Dendritic cell treated with granulocyte-macrophage colony-stimulating factor and Interleukin-4, amounts not matched to agents 40 ng/mL and 50 ng/mL, for 4 days (primary cell): ENCODE results near the gene TRABD2B.

ENCODE experiments used
- H3K27ac Mint-ChIP-seq: one replicate; pipeline ENCODE4 v1.8.0; 2022; ENCODE audit warnings: mild to moderate bottlenecking, mixed read lengths
- H3K27me3 Mint-ChIP-seq: one replicate; pipeline ENCODE4 v1.8.0; 2022; ENCODE audit warnings: mild to moderate bottlenecking, mixed read lengths
- H3K36me3 Mint-ChIP-seq: one replicate; pipeline ENCODE4 v1.8.0; 2022; ENCODE audit warnings: low read depth, mixed read lengths
- H3K4me1 Mint-ChIP-seq: one replicate; pipeline ENCODE4 v1.8.0; 2022; ENCODE audit warnings: low read depth, mixed read lengths
- H3K4me3 Mint-ChIP-seq: one replicate; pipeline ENCODE4 v1.8.0; 2022; ENCODE audit warnings: mild to moderate bottlenecking, moderate library complexity, mixed read lengths
- H3K9me3 Mint-ChIP-seq: one replicate; pipeline ENCODE4 v1.8.0; 2022; ENCODE audit warnings: mixed read lengths
- intact Hi-C: fragments of 100-400 bp; cut with micrococcal nuclease; formaldehyde crosslinking; loops from one replicate; pipeline ENCODE4 v1.15.0; 2022

The TRABD2B gene

GRCh38 chr1:47792779-47793178 lies 204.4 kb downstream of the TRABD2B start:
- intact Hi-C loops = no loop called here
- Mint-ChIP-seq H3K4me3 (no peak overlapping the region), H3K4me1 (no peaks in the 10 kb centered on the region)

GRCh38 chr1:47791879-47792608 lies 205.1 kb downstream of the TRABD2B start:
- H3K36me3 Mint-ChIP-seq = no peaks in the 10 kb centered on the region
- no peak overlapping the region for H3K4me3 Mint-ChIP-seq
- H3K4me1 Mint-ChIP-seq = no peaks in the 10 kb centered on the region

More at GRCh38 chr1:47792779-47793178, 204.4 kb downstream of the TRABD2B start:
- no peaks in the 10 kb centered on the region for H3K9me3 Mint-ChIP-seq
- H3K36me3 Mint-ChIP-seq = no peaks in the 10 kb centered on the region
- peaks cover 2% of the 10 kb centered on the region for H3K27me3 Mint-ChIP-seq
- no peak overlapping the region for H3K27ac Mint-ChIP-seq

GRCh38 chr1:47788761-47789160 lies 208.4 kb downstream of the TRABD2B start:
- no peaks in the 10 kb centered on the region for H3K36me3 Mint-ChIP-seq
- H3K9me3 Mint-ChIP-seq = no peaks in the 10 kb centered on the region
- H3K4me3 Mint-ChIP-seq = no peak overlapping the region
- intact Hi-C loops = no loop called here
- H3K27me3 Mint-ChIP-seq = peaks cover 5% of the 10 kb centered on the region
- no peak overlapping the region for H3K27ac Mint-ChIP-seq
- no peaks in the 10 kb centered on the region for H3K4me1 Mint-ChIP-seq

More at GRCh38 chr1:47791879-47792608, 205.1 kb downstream of the TRABD2B start:
- H3K27me3 Mint-ChIP-seq = peaks cover 2% of the 10 kb centered on the region
- no peak overlapping the region for H3K27ac Mint-ChIP-seq
- intact Hi-C loops = no loop called here
- H3K9me3 Mint-ChIP-seq = no peaks in the 10 kb centered on the region

- Mint-ChIP-seq H3K27me3 (peaks cover 5% of the 10 kb centered on the region), H3K9me3 (no peaks in the 10 kb centered on the region), H3K4me3 (no peak overlapping the region), H3K27ac (no peak overlapping the region), H3K36me3 (no peaks in the 10 kb centered on the region), H3K4me1 (no peaks in the 10 kb centered on the region)
- intact Hi-C loops = no loop called here
These were observed 209.6 kb downstream of the TRABD2B start for GRCh38 chr1:47787560-47787959.

GRCh38 chr1:47786316-47786715 lies 210.9 kb downstream of the TRABD2B start:
- no peaks in the 10 kb centered on the region for H3K9me3 Mint-ChIP-seq
- H3K27ac Mint-ChIP-seq = no peak overlapping the region
- peaks cover 7% of the 10 kb centered on the region for H3K27me3 Mint-ChIP-seq
- H3K4me3 Mint-ChIP-seq = no peak overlapping the region
- no peaks in the 10 kb centered on the region for H3K36me3 Mint-ChIP-seq
- intact Hi-C loops = no loop called here
- no peaks in the 10 kb centered on the region for H3K4me1 Mint-ChIP-seq

GRCh38 chr1:47785561-47786271 lies 211.5 kb downstream of the TRABD2B start:
- Mint-ChIP-seq H3K9me3 (no peaks in the 10 kb centered on the region), H3K27me3 (peaks cover 7% of the 10 kb centered on the region), H3K4me1 (no peaks in the 10 kb centered on the region), H3K4me3 (no peak overlapping the region), H3K36me3 (no peaks in the 10 kb centered on the region), H3K27ac (no peak overlapping the region)
- intact Hi-C loops = no loop called here

- Mint-ChIP-seq H3K36me3 (no peaks in the 10 kb centered on the region), H3K27ac (no peak overlapping the region), H3K4me1 (no peaks in the 10 kb centered on the region), H3K4me3 (no peak overlapping the region), H3K9me3 (no peaks in the 10 kb centered on the region), H3K27me3 (peaks cover 7% of the 10 kb centered on the region)
- intact Hi-C loops = no loop called here
These were observed 212.1 kb downstream of the TRABD2B start for GRCh38 chr1:47785118-47785517.

- H3K36me3 Mint-ChIP-seq = no peaks in the 10 kb centered on the region
- H3K4me1 Mint-ChIP-seq = no peaks in the 10 kb centered on the region
- no peak overlapping the region for H3K27ac Mint-ChIP-seq
- no peak overlapping the region for H3K4me3 Mint-ChIP-seq
- intact Hi-C loops = no loop called here
- H3K9me3 Mint-ChIP-seq = no peaks in the 10 kb centered on the region
- H3K27me3 Mint-ChIP-seq = peaks cover 5% of the 10 kb centered on the region
These were observed 212.7 kb downstream of the TRABD2B start for GRCh38 chr1:47784497-47784822.

GRCh38 chr1:47783638-47784496 lies 213.3 kb downstream of the TRABD2B start:
- Mint-ChIP-seq H3K27ac (no peak overlapping the region), H3K9me3 (no peaks in the 10 kb centered on the region), H3K4me3 (no peak overlapping the region), H3K4me1 (no peaks in the 10 kb centered on the region), H3K27me3 (peaks cover 5% of the 10 kb centered on the region), H3K36me3 (no peaks in the 10 kb centered on the region)
- intact Hi-C loops = no loop called here

GRCh38 chr1:47782414-47783166 lies 214.6 kb downstream of the TRABD2B start:
- Mint-ChIP-seq H3K4me1 (no peaks in the 10 kb centered on the region), H3K9me3 (no peaks in the 10 kb centered on the region), H3K36me3 (no peaks in the 10 kb centered on the region), H3K4me3 (no peak overlapping the region), H3K27ac (no peak overlapping the region), H3K27me3 (peaks cover 5% of the 10 kb centered on the region)
- intact Hi-C loops = no loop called here

GRCh38 chr1:47781171-47781959 lies 215.8 kb downstream of the TRABD2B start:
- Mint-ChIP-seq H3K36me3 (no peaks in the 10 kb centered on the region), H3K27ac (no peak overlapping the region), H3K9me3 (no peaks in the 10 kb centered on the region), H3K4me1 (no peaks in the 10 kb centered on the region), H3K4me3 (no peak overlapping the region), H3K27me3 (peaks cover 5% of the 10 kb centered on the region)
- intact Hi-C loops = no loop called here

- intact Hi-C loops = no loop called here
- Mint-ChIP-seq H3K9me3 (no peaks in the 10 kb centered on the region), H3K27me3 (peaks cover 5% of the 10 kb centered on the region), H3K4me3 (no peak overlapping the region), H3K4me1 (no peaks in the 10 kb centered on the region), H3K36me3 (no peaks in the 10 kb centered on the region), H3K27ac (no peak overlapping the region)
These were observed 216.7 kb downstream of the TRABD2B start for GRCh38 chr1:47780469-47780995.

GRCh38 chr1:47779613-47780012 lies 217.6 kb downstream of the TRABD2B start:
- no peak overlapping the region for H3K27ac Mint-ChIP-seq
- H3K4me1 Mint-ChIP-seq = no peaks in the 10 kb centered on the region
- no peaks in the 10 kb centered on the region for H3K36me3 Mint-ChIP-seq
- H3K9me3 Mint-ChIP-seq = no peaks in the 10 kb centered on the region
- H3K27me3 Mint-ChIP-seq = peaks cover 2% of the 10 kb centered on the region
- H3K4me3 Mint-ChIP-seq = no peak overlapping the region
- intact Hi-C loops = no loop called here
